H9 (cell line): ENCODE results near the gene USP34. TPM values are rescaled to one million over a fixed set of nuclear protein-coding genes. Genes with fewer than 3 reads are reported as not detected.

Experiments
- DNase-seq: peaks from one replicate; pipeline ENCODE4 v3.0.0-alpha.2; 2017
- H2AFZ ChIP-seq: one replicate; pipeline ENCODE4 v1.6.1; 2013; ENCODE audit warnings: mild to moderate bottlenecking, low read length, control low read depth, moderate library complexity
- H2AK5ac ChIP-seq: 2 replicates; pipeline ENCODE4 v1.6.1; 2013; ENCODE audit warnings: low read length, control low read depth, mixed read lengths; ENCODE audit not compliant: insufficient read length
- H2BK120ac ChIP-seq: one replicate; pipeline ENCODE4 v1.6.1; 2013; ENCODE audit warnings: low read depth, mild to moderate bottlenecking, low read length, control low read depth, inconsistent platforms; ENCODE audit not compliant: poor library complexity, severe bottlenecking
- H2BK12ac ChIP-seq: 2 replicates; pipeline ENCODE4 v1.6.1; 2013; ENCODE audit warnings: low read length, control low read depth, mixed read lengths, low read depth; ENCODE audit not compliant: insufficient read length
- H2BK15ac ChIP-seq: 2 replicates; pipeline ENCODE4 v1.6.1; 2013; ENCODE audit warnings: low read depth, low read length, control low read depth
- H2BK20ac ChIP-seq: one replicate; pipeline ENCODE4 v1.6.1; 2013; ENCODE audit warnings: low read depth, mild to moderate bottlenecking, low read length, control low read depth, inconsistent platforms; ENCODE audit not compliant: poor library complexity, severe bottlenecking
- H2BK5ac ChIP-seq: 2 replicates; pipeline ENCODE4 v1.6.1; 2013; ENCODE audit warnings: low read length, control low read depth, mixed read lengths; ENCODE audit not compliant: insufficient read length
- H3K14ac ChIP-seq: 2 replicates; pipeline ENCODE4 v1.6.1; 2013; ENCODE audit warnings: low read length, control low read depth; ENCODE audit not compliant: insufficient read depth
- H3K18ac ChIP-seq: 2 replicates; pipeline ENCODE4 v1.6.1; 2013; ENCODE audit warnings: low read depth, mild to moderate bottlenecking, mixed read lengths, low read length, control low read depth; ENCODE audit not compliant: insufficient read length
- H3K23ac ChIP-seq: 2 replicates; pipeline ENCODE4 v1.6.1; 2013; ENCODE audit warnings: low read length, control low read depth, mixed read lengths, low read depth; ENCODE audit not compliant: insufficient read length
- H3K23me2 ChIP-seq: 2 replicates; pipeline ENCODE4 v1.6.1; 2013; ENCODE audit warnings: low read depth, mild to moderate bottlenecking, mixed read lengths, low read length, control low read depth; ENCODE audit not compliant: insufficient read length, poor library complexity, severe bottlenecking
- H3K27ac ChIP-seq: 2 replicates; pipeline ENCODE4 v1.5.1; 2013; ENCODE audit warnings: low read length, control low read depth, mixed read lengths, low read depth; ENCODE audit not compliant: insufficient read length
- H3K27me3 ChIP-seq: 2 replicates; pipeline ENCODE4 v1.6.1; 2013; ENCODE audit warnings: low read length, control low read depth, inconsistent platforms; ENCODE audit not compliant: insufficient read depth
- H3K4ac ChIP-seq: 2 replicates; pipeline ENCODE4 v1.6.1; 2013; ENCODE audit warnings: low read depth, mild to moderate bottlenecking, control low read depth, inconsistent platforms, low read length, moderate library complexity
- H3K4me1 ChIP-seq: 2 replicates; pipeline ENCODE4 v1.6.1; 2013; ENCODE audit warnings: low read length, control low read depth, inconsistent platforms; ENCODE audit not compliant: insufficient read depth
- H3K4me2 ChIP-seq: 2 replicates; pipeline ENCODE4 v1.6.1; 2013; ENCODE audit warnings: low read length, control low read depth, mixed read lengths; ENCODE audit not compliant: insufficient read length, insufficient read depth
- H3K56ac ChIP-seq: 2 replicates; pipeline ENCODE4 v1.6.1; 2013; ENCODE audit warnings: low read depth, mild to moderate bottlenecking, mixed read lengths, low read length, control low read depth; ENCODE audit not compliant: insufficient read length
- H3K79me1 ChIP-seq: 2 replicates; pipeline ENCODE4 v1.6.1; 2013; ENCODE audit warnings: low read depth, mild to moderate bottlenecking, moderate library complexity, low read length, control low read depth, inconsistent platforms; ENCODE audit not compliant: insufficient read depth, poor library complexity, severe bottlenecking
- H3K79me2 ChIP-seq: 2 replicates; pipeline ENCODE4 v1.6.1; 2013; ENCODE audit warnings: low read length, control low read depth, inconsistent platforms; ENCODE audit not compliant: insufficient read depth
- H3K9ac ChIP-seq: 2 replicates; pipeline ENCODE4 v1.6.1; 2013; ENCODE audit warnings: low read length, control low read depth, mixed read lengths; ENCODE audit not compliant: insufficient read length; ENCODE audit errors: extremely low read depth
- H3K9me3 ChIP-seq: one replicate; pipeline ENCODE4 v1.6.1; 2013; ENCODE audit warnings: low read depth, low read length, inconsistent platforms; ENCODE audit not compliant: control insufficient read depth
- H3T11ph ChIP-seq: one replicate; pipeline ENCODE4 v1.6.1; 2013; ENCODE audit warnings: mild to moderate bottlenecking, low read length, control low read depth, inconsistent platforms
- H4K20me1 ChIP-seq: one replicate; pipeline ENCODE4 v1.6.1; 2013; ENCODE audit not compliant: control insufficient read depth, insufficient read length, insufficient read depth
- H4K5ac ChIP-seq: 2 replicates; pipeline ENCODE4 v1.6.1; 2013; ENCODE audit warnings: low read depth, mild to moderate bottlenecking, mixed read lengths, low read length, control low read depth; ENCODE audit not compliant: insufficient read length
- H4K8ac ChIP-seq: replicated peaks from 2 replicates; pipeline ENCODE4 v1.6.1; 2013; ENCODE audit warnings: low read length, control low read depth, mixed read lengths, low read depth; ENCODE audit not compliant: insufficient read length
- H4K91ac ChIP-seq: 2 replicates; pipeline ENCODE4 v1.6.1; 2013; ENCODE audit warnings: low read depth, mild to moderate bottlenecking, moderate library complexity, mixed read lengths, low read length, control low read depth; ENCODE audit not compliant: insufficient read length
- H3K27ac Mint-ChIP-seq, 3 experiments: 2 replicates in 2 of 3; 3 replicates in 1 of 3; pipeline ENCODE4 v1.8.0; 2020 to 2021; ENCODE audit warnings: mixed read lengths in 3 of 3, mild to moderate bottlenecking in 1 of 3, moderate library complexity in 1 of 3
- H3K27me3 Mint-ChIP-seq: 2 replicates; pipeline ENCODE4 v1.8.0; 2021; ENCODE audit warnings: low read depth, mild to moderate bottlenecking, moderate library complexity, mixed read lengths
- H3K36me3 Mint-ChIP-seq, 3 experiments: 2 replicates in 2 of 3; 3 replicates in 1 of 3; pipeline ENCODE4 v1.8.0; 2020 to 2021; ENCODE audit warnings: low read depth in 3 of 3, mixed read lengths in 3 of 3; ENCODE audit not compliant: insufficient read depth in 1 of 3
- H3K4me1 Mint-ChIP-seq, 2 experiments: 2 replicates each; pipeline ENCODE4 v1.8.0; 2020; ENCODE audit warnings: mixed read lengths in 2 of 2
- H3K4me3 Mint-ChIP-seq, 2 experiments: 2 replicates in 1 of 2; 3 replicates in 1 of 2; pipeline ENCODE4 v1.8.0; 2020 to 2021; ENCODE audit warnings: mild to moderate bottlenecking in 2 of 2, mixed read lengths in 2 of 2, moderate library complexity in 1 of 2
- H3K9me3 Mint-ChIP-seq, 2 experiments: 2 replicates in 1 of 2; 3 replicates in 1 of 2; pipeline ENCODE4 v1.8.0; 2020; ENCODE audit warnings: mild to moderate bottlenecking in 2 of 2, mixed read lengths in 2 of 2, moderate library complexity in 1 of 2
- WGBS: extraction: QIAGEN DNeasy Blood & Tissue Kit; methylation state at CpG from one replicate; pipeline ENCODE4 v1.1.7; 2013; ENCODE audit warnings: missing lambda C conversion rate, low lambda C conversion rate, mixed read lengths; ENCODE audit not compliant: insufficient read length; ENCODE audit errors: extremely low coverage; 5-methylcytosine and 5-hydroxymethylcytosine counted together
- total RNA-seq: library from RNA; stranded (reverse); gene quantifications from 2 replicates; pipeline ENCODE4 v1.2.1, GENCODE V29; 2021
- TF ChIP-seq, protein P1 (sequence below): fragments of 200-600 bp; sonication (generic); conservative IDR thresholded peaks from 3 replicates; pipeline ENCODE4 v1.8.0; 2021; ENCODE audit warnings: antibody characterized with exemption, mild to moderate bottlenecking

The USP34 gene
- total RNA-seq, 1 experiment from 2014 or later, result 93.9 TPM

GRCh38 chr2:61450144-61450543, 20.7 kb downstream of the USP34 start:
- H2BK5ac ChIP-seq, result no peak overlapping the region
- no peak overlapping the region for H2BK15ac ChIP-seq
- peaks cover 2 to 3% of the 10 kb centered on the region in 2 experiments; a peak in 1 of 5 replicates for H3K9me3 Mint-ChIP-seq
- no peak overlapping the region for H3K27ac Mint-ChIP-seq
- H2BK12ac ChIP-seq, result no peak overlapping the region
- no peak overlapping the region for H4K5ac ChIP-seq
- TF ChIP-seq, protein P1, sequence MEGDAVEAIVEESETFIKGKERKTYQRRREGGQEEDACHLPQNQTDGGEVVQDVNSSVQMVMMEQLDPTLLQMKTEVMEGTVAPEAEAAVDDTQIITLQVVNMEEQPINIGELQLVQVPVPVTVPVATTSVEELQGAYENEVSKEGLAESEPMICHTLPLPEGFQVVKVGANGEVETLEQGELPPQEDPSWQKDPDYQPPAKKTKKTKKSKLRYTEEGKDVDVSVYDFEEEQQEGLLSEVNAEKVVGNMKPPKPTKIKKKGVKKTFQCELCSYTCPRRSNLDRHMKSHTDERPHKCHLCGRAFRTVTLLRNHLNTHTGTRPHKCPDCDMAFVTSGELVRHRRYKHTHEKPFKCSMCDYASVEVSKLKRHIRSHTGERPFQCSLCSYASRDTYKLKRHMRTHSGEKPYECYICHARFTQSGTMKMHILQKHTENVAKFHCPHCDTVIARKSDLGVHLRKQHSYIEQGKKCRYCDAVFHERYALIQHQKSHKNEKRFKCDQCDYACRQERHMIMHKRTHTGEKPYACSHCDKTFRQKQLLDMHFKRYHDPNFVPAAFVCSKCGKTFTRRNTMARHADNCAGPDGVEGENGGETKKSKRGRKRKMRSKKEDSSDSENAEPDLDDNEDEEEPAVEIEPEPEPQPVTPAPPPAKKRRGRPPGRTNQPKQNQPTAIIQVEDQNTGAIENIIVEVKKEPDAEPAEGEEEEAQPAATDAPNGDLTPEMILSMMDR, result no peak
- H3K23me2 ChIP-seq, result no peaks in the 10 kb centered on the region
- no peaks in the 10 kb centered on the region for H3K79me1 ChIP-seq
- peaks cover 0 to 2% of the 10 kb centered on the region in 2 experiments; a peak in 1 of 4 replicates for H3K4me1 Mint-ChIP-seq
- peaks cover 16 to 20% (median 20%) of the 10 kb centered on the region in 3 experiments; a peak in 6 of 7 replicates for H3K36me3 Mint-ChIP-seq
- no CpG with 5 or more reads among the region's 4 CpGs for WGBS
- no peak overlapping the region for H4K8ac ChIP-seq
- no peak overlapping the region for H2BK120ac ChIP-seq
- no peaks in the 10 kb centered on the region for H3K9me3 ChIP-seq
- H3K4me2 ChIP-seq, result no peak overlapping the region
- H3K18ac ChIP-seq, result no peak overlapping the region
- no peak overlapping the region for H3K27ac ChIP-seq
- H3T11ph ChIP-seq, result no peak overlapping the region
- no peaks in the 10 kb centered on the region for H3K27me3 Mint-ChIP-seq
- H3K56ac ChIP-seq, result no peak overlapping the region
- no peak for DNase-seq
- H4K91ac ChIP-seq, result no peak overlapping the region
- no peak overlapping the region for H3K9ac ChIP-seq
- H2BK20ac ChIP-seq, result no peak overlapping the region
- H3K4me3 Mint-ChIP-seq, result no peak overlapping the region
- peaks cover 33% of the 10 kb centered on the region; the same call in 1 of the 2 replicates for H3K79me2 ChIP-seq
- H3K23ac ChIP-seq, result no peak overlapping the region
- H2AFZ ChIP-seq, result no peak overlapping the region
- no peak overlapping the region for H3K4ac ChIP-seq
- no peaks in the 10 kb centered on the region for H3K4me1 ChIP-seq
- H3K27me3 ChIP-seq, result no peaks in the 10 kb centered on the region
- no peaks in the 10 kb centered on the region for H4K20me1 ChIP-seq
- H2AK5ac ChIP-seq, result no peak overlapping the region
- H3K14ac ChIP-seq, result no peak overlapping the region
